ENCODE measurements around the gene IGSF8. TPM values are rescaled to one million over a fixed set of nuclear protein-coding genes. Genes with fewer than 3 reads are reported as not detected.

Gene IGSF8
- total and polyA plus RNA-seq, 2 of the 8 experiments (the other 6 are each of a cell fraction or from before 2014, with no cell fraction given), result 69.6 to 132 TPM

- TF ChIP-seq NANOG (IDR thresholded peaks at IDR 0.05; ENCODE audit: insufficient read depth, low read depth, low read length, poor library complexity, severe bottlenecking), result no peak
- no peak for TF ChIP-seq RBBP5 (IDR thresholded peaks at IDR 0.05; ENCODE audit: borderline replicate concordance, low read depth, low read length)
- TF ChIP-seq USF2 (IDR thresholded peaks at IDR 0.05; ENCODE audit: low read length), result no peak
- no peak for TF ChIP-seq CBX5 (IDR thresholded peaks at IDR 0.05; ENCODE audit: low read depth, low read length)
- TF ChIP-seq MAX (IDR thresholded peaks at IDR 0.05), result no peak
Measured at GRCh38 chr1:160103658-160104408, 5.4 kb upstream of the IGSF8 start (continued).

All from H1 (cell line).